Suppressor macrophage treated with lipopolysaccharide for 4 hours (primary cell): Measurements from ENCODE around the gene KCNS1.
A peak's percentile ranks its signal among the peaks of the same experiment; 100 is the strongest.

Experiments
- DNase-seq: peaks from one replicate; pipeline ENCODE4 v3.0.0-alpha.2; 2020

Gene KCNS1

GRCh38 chr20:45109634-45110033, 8.7 kb upstream of the KCNS1 start:
- no peak for DNase-seq

GRCh38 chr20:45105317-45105716, 4.4 kb upstream of the KCNS1 start:
- DNase-seq = no peak

- no peak for DNase-seq
Observed at GRCh38 chr20:45104786-45105185, 3.9 kb upstream of the KCNS1 start.

GRCh38 chr20:45103072-45103471, 2.1 kb upstream of the KCNS1 start:
- no peak for DNase-seq

- DNase-seq = no peak
Observed at GRCh38 chr20:45101333-45101850, 465 bp upstream of the KCNS1 start.

GRCh38 chr20:45098103-45098773, 2.7 kb downstream of the KCNS1 start:
- DNase-seq = peak; percentile 21

GRCh38 chr20:45097485-45098102, 3.3 kb downstream of the KCNS1 start:
- DNase-seq = peak; percentile 69

GRCh38 chr20:45096781-45097180, 4.1 kb downstream of the KCNS1 start:
- no peak for DNase-seq

GRCh38 chr20:45095805-45096238, 5.1 kb downstream of the KCNS1 start:
- peak; percentile 69 for DNase-seq

- no peak for DNase-seq
Observed at GRCh38 chr20:45094864-45095574, 5.9 kb downstream of the KCNS1 start.

- no peak for DNase-seq
Observed at GRCh38 chr20:45094201-45094600, 6.7 kb downstream of the KCNS1 start.

- DNase-seq = no peak
Observed at GRCh38 chr20:45092898-45093297, 8.0 kb downstream of the KCNS1 start.

GRCh38 chr20:45091366-45091765, 9.6 kb downstream of the KCNS1 start:
- DNase-seq = no peak

- DNase-seq = no peak
Observed at GRCh38 chr20:45090481-45090880, 10.4 kb downstream of the KCNS1 start.

GRCh38 chr20:45088247-45088646, 12.7 kb downstream of the KCNS1 start:
- DNase-seq = no peak

GRCh38 chr20:45087814-45088213, 13.1 kb downstream of the KCNS1 start:
- DNase-seq = no peak

GRCh38 chr20:45087097-45087790, 13.7 kb downstream of the KCNS1 start:
- DNase-seq = peak; percentile 65

- DNase-seq = no peak
Observed at GRCh38 chr20:45085867-45086266, 15.1 kb downstream of the KCNS1 start.

- no peak for DNase-seq
Observed at GRCh38 chr20:45085289-45085688, 15.6 kb downstream of the KCNS1 start.

GRCh38 chr20:45083127-45083526, 17.8 kb downstream of the KCNS1 start:
- no peak for DNase-seq

GRCh38 chr20:45082468-45082867, 18.5 kb downstream of the KCNS1 start:
- no peak for DNase-seq

GRCh38 chr20:45080867-45081624, 19.9 kb downstream of the KCNS1 start:
- peak; percentile 50 for DNase-seq
